ENCODE results near the gene UCHL1. TPM values are rescaled to one million over a fixed set of nuclear protein-coding genes. Genes with fewer than 3 reads are reported as not detected.
"Not testable (repeated sequence)": the region's sequence is repeated elsewhere in the genome, so short reads cannot be mapped to it uniquely, and the experiment has no call there.

Gene UCHL1
- total RNA-seq, 1 experiment from 2014 or later = not detected

DNA sequence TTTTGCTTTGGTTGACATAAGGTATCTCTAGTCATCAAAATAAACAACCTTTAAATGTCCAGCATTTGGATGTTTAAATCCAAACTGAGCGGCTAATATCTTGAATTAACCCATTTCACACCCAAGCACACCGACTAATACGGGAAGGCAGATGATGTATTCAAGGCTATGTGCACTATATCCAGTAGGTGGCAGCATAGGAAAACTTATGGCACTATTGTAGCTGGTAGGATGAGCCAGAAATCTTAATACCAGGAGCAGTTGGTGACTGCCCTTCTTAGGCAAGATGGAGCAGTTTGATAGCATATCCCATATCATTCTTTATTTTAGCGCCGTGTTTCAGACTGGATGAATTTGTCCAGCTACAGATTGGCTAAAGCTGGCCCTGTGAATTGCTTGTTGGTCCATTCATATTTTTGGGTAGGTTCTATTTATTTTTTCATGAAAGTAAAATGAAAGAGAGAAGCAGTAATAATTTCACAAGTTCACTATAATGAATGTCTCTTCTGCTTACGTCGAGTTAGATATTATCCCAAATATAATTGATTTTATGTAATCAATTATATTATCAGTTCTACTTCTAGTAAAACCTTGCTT, 24.4 kb downstream of the UCHL1 start:
- peak; percentile 90 for DNase-seq (ENCODE audit: low read depth, low spot score)
- in situ Hi-C loops (cut with HindIII; ENCODE audit: low pct_unique_long_range_greater_than_20kb, low sequenced_read_pairs) = no loop called here

DNA sequence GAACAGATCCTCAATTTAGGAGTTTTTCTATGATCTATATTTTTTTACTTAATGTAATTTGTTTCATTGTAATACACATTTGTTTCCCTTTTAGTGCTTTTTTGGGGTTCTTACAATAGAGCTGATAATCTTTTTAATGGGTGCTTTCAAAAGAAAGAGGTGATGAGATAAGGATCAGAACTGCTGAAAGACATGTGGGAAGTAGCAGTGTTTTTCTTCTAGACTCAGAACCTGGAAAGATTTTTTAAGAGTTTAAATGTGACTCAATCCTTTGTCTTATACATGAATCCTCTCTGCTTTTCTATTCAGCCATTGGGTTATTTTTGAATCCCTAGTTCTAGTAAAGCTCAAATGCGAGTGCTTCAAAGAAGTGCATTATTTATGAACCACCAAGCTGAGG, 25.6 kb downstream of the UCHL1 start:
- in situ Hi-C loops (cut with HindIII; ENCODE audit: low pct_unique_long_range_greater_than_20kb, low sequenced_read_pairs) = no loop called here
- no peak for DNase-seq (ENCODE audit: low read depth, low spot score)

DNA sequence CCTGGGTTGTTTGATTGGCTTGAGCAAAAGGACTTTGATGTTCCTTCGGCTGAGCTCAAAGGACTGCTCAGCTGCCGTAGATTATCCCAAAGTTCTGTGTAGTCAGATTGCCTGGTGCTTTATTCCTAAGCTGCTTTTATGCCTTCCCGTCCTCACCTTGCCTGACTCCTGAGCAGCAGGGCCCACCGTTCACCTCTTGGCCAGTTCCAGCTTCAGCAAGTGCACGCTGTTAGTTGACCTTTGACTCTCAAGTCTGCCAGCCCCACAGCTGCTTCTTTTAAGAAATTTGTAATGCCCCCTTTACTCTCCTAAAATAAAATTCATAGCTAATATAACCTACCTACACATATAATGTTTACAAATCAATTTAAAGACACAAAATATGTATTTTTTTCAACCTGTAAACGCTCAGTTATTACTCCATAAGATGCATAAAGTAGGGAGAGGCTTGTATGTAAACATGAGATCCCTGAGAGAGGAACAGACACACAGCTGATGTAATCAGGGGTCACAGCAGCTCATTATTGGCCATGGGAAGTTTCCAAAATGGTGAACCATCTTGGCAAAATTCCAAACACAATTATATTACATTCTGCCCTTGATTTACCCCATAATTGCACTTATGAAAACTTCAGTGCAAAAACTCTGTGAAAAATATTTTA, 28.6 kb downstream of the UCHL1 start:
- in situ Hi-C loops (cut with HindIII; ENCODE audit: low pct_unique_long_range_greater_than_20kb, low sequenced_read_pairs) = no loop called here
- DNase-seq (ENCODE audit: low read depth, low spot score) = no peak

DNA sequence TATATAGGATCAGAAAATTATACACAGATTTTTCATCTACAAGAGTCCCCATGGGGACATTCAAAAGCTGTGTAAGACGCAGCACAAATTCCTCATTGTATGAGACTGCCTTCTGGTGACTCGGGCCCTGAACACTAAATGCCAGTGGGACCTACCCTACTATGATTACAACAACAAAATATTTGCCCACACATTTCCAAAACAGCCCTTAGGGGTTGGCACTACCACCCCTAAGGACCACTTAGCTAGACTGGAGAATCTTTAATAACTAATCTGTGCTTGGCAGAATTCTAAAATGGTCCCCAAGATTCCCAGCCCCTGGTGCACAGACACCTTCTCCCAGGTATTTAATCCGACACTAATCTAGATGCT, 29.1 kb downstream of the UCHL1 start:
- in situ Hi-C loops (cut with HindIII; ENCODE audit: low pct_unique_long_range_greater_than_20kb, low sequenced_read_pairs) = no loop called here
- no peak for DNase-seq (ENCODE audit: low read depth, low spot score)

DNA sequence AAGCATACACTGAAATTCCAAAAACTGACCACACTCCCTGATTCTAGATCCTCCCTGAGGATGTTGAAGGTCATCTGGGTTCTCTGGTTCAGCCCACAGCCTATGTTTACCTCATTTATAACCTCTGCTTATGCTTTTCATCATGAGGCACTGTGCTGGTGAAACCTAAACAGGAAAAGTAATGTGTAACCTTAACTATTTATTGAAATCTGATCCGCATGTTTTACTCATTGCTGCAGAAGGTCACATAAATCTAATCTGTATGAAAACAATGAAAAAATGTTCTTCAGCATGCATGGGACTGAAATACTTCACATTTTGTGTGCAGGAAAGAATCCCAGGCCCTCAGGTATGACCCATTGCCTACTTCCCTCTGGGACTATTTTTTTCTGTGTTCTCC, 30.3 kb downstream of the UCHL1 start:
- in situ Hi-C loops (cut with HindIII; ENCODE audit: low pct_unique_long_range_greater_than_20kb, low sequenced_read_pairs) = no loop called here
- DNase-seq (ENCODE audit: low read depth, low spot score) = no peak

DNA sequence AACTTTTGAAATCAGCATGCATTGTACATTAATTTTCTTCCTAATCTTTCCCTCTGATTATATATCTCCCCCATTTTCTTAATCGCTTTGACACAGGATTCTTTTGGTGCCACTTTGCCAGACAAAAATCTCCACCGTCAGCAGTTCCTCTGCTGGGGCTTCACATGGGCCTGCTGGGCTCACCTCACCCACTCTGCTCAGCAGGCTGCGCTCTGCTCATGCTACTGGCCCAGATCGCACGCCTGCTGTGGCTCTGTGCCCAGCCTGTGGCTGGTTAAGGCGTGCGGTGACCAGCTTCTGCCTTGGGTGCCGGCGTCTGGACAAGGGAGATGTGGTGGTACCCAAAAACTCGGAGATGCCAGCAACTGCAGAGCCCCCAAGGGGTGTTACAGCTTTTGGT, 31.1 kb downstream of the UCHL1 start:
- in situ Hi-C loops (cut with HindIII; ENCODE audit: low pct_unique_long_range_greater_than_20kb, low sequenced_read_pairs) = no loop called here
- DNase-seq (ENCODE audit: low read depth, low spot score) = no peak

DNA sequence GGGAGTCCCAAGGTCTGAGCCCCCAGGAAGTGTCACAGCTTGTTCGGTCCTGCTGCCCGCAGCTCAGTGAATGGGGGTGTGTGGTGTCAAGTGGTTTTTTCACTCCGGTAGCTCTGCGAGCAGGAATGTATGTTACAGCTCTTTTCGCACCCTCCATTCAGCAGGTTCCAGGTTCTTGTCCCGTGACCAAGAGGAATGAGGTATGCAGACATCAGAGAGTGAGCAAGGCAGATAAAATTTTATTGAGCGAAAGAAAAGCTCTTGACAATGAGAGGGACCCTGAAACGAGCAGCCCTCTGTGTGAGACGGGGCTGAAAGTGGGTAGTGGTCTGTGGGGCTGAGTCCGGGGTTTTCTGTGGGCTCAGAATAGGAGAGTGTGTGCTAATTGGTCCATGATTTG, 31.5 kb downstream of the UCHL1 start:
- in situ Hi-C loops (cut with HindIII; ENCODE audit: low pct_unique_long_range_greater_than_20kb, low sequenced_read_pairs) = no loop called here

DNA sequence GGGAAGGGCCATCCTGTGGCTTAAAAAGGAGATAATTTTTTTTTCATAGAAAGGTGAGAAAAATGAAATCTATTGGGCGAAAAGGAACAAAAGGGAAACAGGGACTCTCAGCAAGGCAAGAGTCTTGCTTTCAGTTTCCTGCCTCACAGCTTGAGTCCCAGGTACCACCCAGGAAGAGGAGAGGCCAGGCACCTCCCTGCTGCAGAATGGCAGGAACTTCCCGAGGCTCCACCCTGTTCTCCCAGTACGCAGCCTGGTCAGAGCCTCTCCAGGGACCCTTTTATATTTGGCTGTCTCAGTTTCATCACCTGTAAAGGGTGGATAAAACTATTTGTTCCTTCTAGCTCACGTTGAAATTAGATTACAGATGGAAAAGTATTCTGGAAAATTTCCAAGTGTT, 33.8 kb downstream of the UCHL1 start:
- DNase-seq (ENCODE audit: low read depth, low spot score) = no peak
- in situ Hi-C loops (cut with HindIII; ENCODE audit: low pct_unique_long_range_greater_than_20kb, low sequenced_read_pairs) = no loop called here

More for the DNA sequence above, 31.5 kb downstream of the UCHL1 start:
- no peak for DNase-seq (ENCODE audit: low read depth, low spot score)

DNA sequence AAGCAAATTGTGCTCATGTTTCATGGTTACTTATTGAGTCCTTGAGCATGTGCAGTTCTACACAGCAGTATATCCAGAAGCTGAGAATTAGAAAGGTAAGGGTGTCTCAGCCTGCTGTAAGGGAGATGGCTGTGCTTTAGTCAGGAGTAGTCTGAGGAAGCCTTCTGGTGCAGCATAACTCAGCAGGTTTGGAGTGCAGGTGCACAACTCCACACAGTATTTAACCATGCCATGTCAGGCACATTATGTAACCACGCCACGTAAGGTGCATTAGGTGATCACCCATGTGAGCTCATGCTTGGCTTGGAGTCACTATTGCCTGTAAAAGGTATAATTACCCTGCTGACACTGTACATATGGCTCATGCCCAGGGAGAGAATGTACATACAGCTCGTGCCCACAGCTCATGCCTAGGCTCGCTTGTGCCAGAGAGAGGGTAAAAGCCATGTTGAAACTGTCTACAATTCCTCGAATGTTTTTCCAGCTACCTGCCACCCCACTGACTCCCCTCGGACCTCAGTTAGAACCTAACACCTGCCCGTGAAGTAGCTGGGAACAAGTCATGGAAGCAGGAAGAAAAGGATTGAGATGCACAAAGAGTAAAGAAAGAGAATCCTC, 37.8 kb downstream of the UCHL1 start:
- in situ Hi-C loops (cut with HindIII; ENCODE audit: low pct_unique_long_range_greater_than_20kb, low sequenced_read_pairs) = no loop called here

DNA sequence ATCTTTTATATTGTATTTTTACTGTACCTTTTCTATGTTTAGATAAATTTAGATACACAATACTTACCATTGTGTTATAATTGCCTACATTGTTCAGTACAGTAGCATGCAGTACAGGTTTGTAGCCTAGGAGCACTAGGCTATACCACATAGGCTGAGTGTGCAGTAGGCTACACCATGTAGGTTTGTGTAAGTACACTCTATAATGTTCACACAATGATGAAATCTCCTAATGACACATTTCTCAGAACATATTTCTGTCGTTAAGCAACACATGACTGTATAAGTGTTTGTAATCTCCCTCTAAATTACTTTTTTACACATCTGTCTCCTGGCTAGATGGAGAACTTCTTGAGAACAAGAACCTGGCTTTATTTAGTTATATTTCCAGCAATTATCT, 40.3 kb downstream of the UCHL1 start:
- in situ Hi-C loops (cut with HindIII; ENCODE audit: low pct_unique_long_range_greater_than_20kb, low sequenced_read_pairs) = no loop called here
- DNase-seq (ENCODE audit: low read depth, low spot score) = no peak

More for the DNA sequence above, 37.8 kb downstream of the UCHL1 start:
- DNase-seq (ENCODE audit: low read depth, low spot score) = no peak

DNA sequence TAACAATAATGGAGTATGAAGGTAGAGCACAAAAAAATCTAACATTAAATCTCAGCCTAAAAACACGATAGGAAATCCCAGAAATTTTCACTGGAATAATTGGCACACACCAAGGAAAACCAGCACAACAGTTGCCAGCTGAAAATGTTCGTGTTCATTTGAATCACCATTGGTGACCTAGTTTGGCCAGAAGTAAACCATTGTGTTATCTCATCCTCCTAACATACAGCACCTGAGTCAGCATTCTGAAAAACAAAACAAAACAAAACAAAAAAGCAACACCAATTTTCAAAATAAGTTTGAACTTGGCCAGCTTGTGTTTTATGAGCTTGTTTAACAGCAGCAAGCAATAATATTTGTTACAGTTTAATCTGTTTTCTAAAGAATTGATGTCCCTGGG, 41.1 kb downstream of the UCHL1 start:
- in situ Hi-C loops (cut with HindIII; ENCODE audit: low pct_unique_long_range_greater_than_20kb, low sequenced_read_pairs) = no loop called here
- DNase-seq (ENCODE audit: low read depth, low spot score) = no peak

DNA sequence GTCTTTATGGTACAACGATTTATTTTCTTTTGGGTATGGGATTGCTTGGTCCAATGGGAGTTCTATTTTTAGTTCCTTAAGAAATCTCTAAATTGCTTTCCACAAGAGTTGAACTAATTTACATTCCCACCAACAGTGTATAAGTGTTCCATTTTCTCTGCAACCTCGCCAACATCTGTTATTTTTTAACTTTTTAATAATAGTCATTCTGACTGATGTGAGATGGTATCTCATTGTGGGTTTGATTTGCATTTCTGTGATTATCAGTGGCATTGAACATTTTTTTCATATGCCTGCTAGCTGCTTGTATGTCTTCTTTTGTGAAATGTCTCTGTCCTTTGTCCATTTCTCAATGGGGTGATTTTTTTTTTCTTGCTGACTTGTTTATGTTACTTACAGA, 42.8 kb downstream of the UCHL1 start:
- in situ Hi-C loops (cut with HindIII; ENCODE audit: low pct_unique_long_range_greater_than_20kb, low sequenced_read_pairs) = no loop called here
- DNase-seq (ENCODE audit: low read depth, low spot score) = no peak

DNA sequence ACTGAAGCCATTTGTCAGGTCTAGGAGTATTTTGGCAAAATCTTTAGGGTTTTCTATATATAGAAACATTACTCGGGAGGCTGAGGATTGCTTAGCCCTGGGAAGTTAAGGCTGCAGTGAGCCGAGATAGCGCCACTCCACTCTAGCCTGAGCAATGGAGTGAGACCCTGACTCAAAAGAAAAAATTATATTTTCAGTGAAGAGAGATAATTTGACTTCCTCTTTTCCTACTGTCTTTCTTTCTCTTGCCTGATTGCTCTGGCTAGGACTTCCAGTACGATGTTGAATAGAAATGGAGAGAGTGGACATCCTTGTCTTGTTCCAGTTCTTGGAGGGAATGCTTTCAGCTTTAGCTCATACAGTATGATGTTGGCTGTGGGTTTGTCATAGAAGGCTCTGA, 44.4 kb downstream of the UCHL1 start:
- DNase-seq (ENCODE audit: low read depth, low spot score) = no peak
- in situ Hi-C loops (cut with HindIII; ENCODE audit: low pct_unique_long_range_greater_than_20kb, low sequenced_read_pairs) = no loop called here

DNA sequence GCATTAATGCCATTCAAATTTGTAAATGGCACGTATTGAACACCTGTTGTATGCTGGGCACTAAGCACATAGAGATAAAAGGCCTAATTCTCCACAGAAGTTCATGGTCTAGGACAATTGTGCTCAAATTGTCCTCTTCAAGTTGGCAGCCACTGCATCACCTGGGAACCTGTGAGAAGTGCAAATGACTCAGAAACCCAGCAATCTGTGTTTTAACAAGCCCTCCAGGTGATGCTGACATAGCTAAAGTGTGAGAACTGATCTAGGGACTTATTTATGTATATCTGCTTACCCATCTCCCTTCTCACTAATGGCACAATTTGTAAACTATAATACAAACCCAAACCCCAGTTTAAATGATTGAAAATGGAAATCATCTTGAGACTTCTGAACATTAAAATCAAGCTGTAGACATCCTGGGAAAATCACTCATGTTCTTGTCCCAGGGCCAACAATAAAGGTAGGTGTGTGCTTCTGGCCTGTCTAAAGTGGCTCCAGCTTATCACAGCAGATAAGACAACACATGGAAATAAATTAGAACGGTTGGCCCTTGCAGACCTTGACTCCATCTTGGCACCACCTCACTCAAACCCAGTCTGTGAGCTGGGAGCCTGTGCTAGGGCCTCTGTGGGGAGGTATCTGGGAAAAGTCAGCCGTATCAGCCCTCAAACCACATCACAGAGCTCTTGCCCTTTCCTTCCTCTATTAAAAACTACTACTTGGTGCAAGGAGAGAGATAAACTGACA, 46.8 kb downstream of the UCHL1 start:
- no peak for DNase-seq (ENCODE audit: low read depth, low spot score)
- in situ Hi-C loops (cut with HindIII; ENCODE audit: low pct_unique_long_range_greater_than_20kb, low sequenced_read_pairs) = no loop called here

DNA sequence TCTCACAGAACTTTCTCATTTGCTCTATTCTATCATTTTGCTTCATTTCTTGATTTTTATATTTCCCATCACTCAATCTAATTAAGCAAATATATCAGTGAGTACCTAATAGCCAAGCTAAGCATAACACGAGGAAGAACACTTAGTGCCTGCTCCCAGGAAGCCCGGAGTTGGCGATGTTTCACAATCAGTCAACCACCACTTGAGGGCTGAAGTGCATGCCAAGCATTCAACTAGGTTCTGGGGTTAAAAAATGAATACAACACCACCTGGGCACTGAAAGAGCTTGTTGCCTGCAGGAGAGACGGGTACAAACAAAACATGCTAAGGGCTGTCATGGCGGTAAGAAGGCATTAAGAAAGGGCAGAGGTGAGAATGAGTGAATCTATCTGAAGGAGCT, 47.5 kb downstream of the UCHL1 start:
- in situ Hi-C loops (cut with HindIII; ENCODE audit: low pct_unique_long_range_greater_than_20kb, low sequenced_read_pairs) = no loop called here
- no peak for DNase-seq (ENCODE audit: low read depth, low spot score)

DNA sequence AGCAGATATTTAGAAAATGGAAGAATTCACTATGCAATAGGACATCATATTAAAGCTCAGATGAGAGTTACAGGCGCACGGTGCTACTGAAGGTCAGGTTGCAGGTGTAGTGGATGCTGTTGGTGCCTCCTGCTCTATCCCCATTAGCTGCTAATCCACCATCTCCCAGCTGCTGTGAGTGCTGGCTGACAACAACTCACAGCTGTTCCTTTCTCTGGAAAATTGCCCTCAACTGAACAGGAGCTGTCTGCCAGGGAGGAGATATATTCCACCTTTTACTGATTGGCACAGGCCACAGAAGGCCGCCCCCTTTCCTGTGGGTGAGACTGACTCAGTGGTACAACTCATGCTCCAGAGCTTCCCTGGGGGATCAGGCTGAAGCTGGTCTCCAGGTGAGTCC, 48.7 kb downstream of the UCHL1 start:
- no peak for DNase-seq (ENCODE audit: low read depth, low spot score)
- in situ Hi-C loops (cut with HindIII; ENCODE audit: low pct_unique_long_range_greater_than_20kb, low sequenced_read_pairs) = no loop called here

DNA sequence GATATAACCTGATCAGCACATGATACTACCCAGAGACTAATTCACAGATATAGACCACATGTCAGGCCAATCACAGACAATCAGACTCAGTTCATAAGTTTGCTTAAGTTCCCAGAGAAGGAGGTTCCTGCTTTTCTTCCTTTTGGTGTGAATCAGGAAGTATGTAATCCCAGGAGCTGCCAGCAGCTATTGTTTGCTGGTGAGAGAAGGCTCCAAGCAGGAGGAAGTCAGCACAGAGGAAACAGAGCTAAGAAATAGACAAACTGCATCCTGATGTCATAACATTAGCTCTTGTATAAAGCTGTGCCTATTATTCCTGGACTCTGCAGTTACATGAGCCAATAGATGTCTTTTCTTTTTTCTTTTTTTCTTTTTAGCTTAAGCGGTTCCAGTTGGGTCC, 50.9 kb downstream of the UCHL1 start:
- no peak for DNase-seq (ENCODE audit: low read depth, low spot score)
- in situ Hi-C loops (cut with HindIII; ENCODE audit: low pct_unique_long_range_greater_than_20kb, low sequenced_read_pairs) = no loop called here

DNA sequence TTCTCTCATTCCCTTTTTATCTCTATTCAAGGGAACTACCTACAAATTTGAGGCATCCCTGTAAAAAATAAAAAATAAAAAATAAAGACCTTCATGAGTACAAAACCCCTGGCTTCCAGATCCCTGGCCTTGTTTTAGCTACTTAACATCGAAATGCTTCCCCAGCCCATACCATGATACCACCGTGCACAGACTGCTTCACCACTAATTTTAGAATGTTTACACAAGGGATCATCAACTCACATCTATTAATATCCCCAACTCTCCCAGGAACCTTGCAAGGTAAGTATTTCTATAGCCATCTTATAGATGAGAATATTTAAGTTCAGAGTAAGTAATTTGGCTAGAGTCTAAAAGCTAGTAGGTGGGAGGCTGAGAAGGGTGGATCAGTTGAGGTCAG, 51.7 kb downstream of the UCHL1 start:
- no peak for DNase-seq (ENCODE audit: low read depth, low spot score)
- in situ Hi-C loops (cut with HindIII; ENCODE audit: low pct_unique_long_range_greater_than_20kb, low sequenced_read_pairs) = no loop called here

DNA sequence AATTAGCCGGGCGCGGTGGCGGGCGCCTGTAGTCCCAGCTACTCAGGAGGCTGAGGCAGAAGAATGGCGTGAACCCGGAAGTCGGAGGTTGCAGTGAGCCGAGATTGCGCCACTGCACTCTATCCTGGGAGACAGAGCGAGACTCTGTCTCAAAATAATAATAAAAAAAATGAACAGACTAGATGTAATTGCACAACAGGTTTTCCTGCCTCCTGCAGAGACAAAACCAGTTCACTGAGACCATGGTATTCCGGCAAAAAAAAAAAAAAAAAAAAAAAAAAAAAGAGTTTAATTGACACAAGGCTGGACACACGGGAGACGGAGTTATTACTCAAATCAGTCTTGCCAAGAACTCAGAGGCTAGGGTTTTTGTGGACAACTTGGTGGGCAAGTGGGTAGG, 58.7 kb downstream of the UCHL1 start:
- DNase-seq (ENCODE audit: low read depth, low spot score); in situ Hi-C loops (cut with HindIII; ENCODE audit: low pct_unique_long_range_greater_than_20kb, low sequenced_read_pairs): not testable (repeated sequence)

All from SK-MEL-5 (cell line).